ENCODE measurements around the gene RALGPS1. TPM values are rescaled to one million over a fixed set of nuclear protein-coding genes. Genes with fewer than 3 reads are reported as not detected.

The RALGPS1 gene
- total RNA-seq, 1 experiment from 2014 or later, result 18.6 TPM

DNA sequence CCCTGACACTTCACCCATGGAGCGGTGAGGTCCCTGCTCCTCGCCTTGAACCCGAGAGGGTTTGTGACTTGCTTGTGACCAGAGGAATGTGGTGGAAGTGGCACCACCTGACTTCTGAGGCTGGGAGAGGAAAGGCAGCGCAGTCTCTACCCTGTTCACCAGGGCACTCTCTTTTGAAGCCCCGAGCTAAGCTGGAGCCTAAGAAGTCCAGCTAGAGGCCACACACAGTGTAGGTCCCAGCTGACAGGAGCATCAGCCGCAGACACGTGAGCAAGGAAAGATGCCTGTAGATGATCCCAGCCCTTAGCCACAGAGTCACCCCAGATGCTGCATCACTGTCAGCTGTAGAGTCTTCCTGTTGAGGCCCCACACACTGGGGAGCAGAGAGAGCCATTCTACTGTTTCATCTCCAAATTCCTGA, 209.5 kb downstream of the RALGPS1 start:
- no peak overlapping the region for H3K14ac ChIP-seq (ENCODE audit: insufficient read depth, low read length)
- H3K9me3 ChIP-seq (ENCODE audit: control insufficient read depth, low read depth, low read length), result no peaks in the 10 kb centered on the region
- H3K4me1 Mint-ChIP-seq, result peaks cover 26% of the 10 kb centered on the region in 2 experiments

More for the DNA sequence above, 209.5 kb downstream of the RALGPS1 start:
- no peak overlapping the region for H2AFZ ChIP-seq (ENCODE audit: low read length)
- H3K79me2 ChIP-seq (ENCODE audit: insufficient read depth, low read length), result no peaks in the 10 kb centered on the region
- peaks cover 0 to 10% (median 0%) of the 10 kb centered on the region in 3 experiments; a peak in 3 of 7 replicates for H3K36me3 Mint-ChIP-seq (ENCODE audit: insufficient read depth in 1 of 3, low read depth in 3 of 3)
- H3K18ac ChIP-seq (ENCODE audit: insufficient read length, low read depth, low read length), result no peak overlapping the region
- no peak overlapping the region for H3K23ac ChIP-seq (ENCODE audit: insufficient read length, low read depth, low read length)
- no peak overlapping the region for H2BK120ac ChIP-seq (ENCODE audit: low read depth, low read length, poor library complexity, severe bottlenecking)
- H2BK5ac ChIP-seq (ENCODE audit: insufficient read length, low read length), result no peak overlapping the region
- H4K5ac ChIP-seq (ENCODE audit: insufficient read length, low read depth, low read length), result no peak overlapping the region
- peaks cover 11% of the 10 kb centered on the region for H3K27me3 Mint-ChIP-seq (ENCODE audit: low read depth)
- H3K9ac ChIP-seq (ENCODE audit: extremely low read depth, insufficient read length, low read length), result no peak overlapping the region
- no peak overlapping the region for H3K27ac ChIP-seq (ENCODE audit: insufficient read length, low read depth, low read length)
- no peaks in the 10 kb centered on the region for H4K20me1 ChIP-seq (ENCODE audit: control insufficient read depth, insufficient read depth, insufficient read length)
- H2BK12ac ChIP-seq (ENCODE audit: insufficient read length, low read depth, low read length), result no peak overlapping the region
- no peak overlapping the region for H2BK15ac ChIP-seq (ENCODE audit: low read depth, low read length)
- no peak overlapping the region for H4K91ac ChIP-seq (ENCODE audit: insufficient read length, low read depth, low read length)
- no peak overlapping the region for H3K4me2 ChIP-seq (ENCODE audit: insufficient read depth, insufficient read length, low read length)
- H3K79me1 ChIP-seq (ENCODE audit: insufficient read depth, low read depth, low read length, poor library complexity, severe bottlenecking), result no peaks in the 10 kb centered on the region
- H3T11ph ChIP-seq (ENCODE audit: low read length), result no peak overlapping the region
- no peaks in the 10 kb centered on the region; a peak in 2 of 5 replicates for H3K9me3 Mint-ChIP-seq
- no peak overlapping the region for H3K4me3 Mint-ChIP-seq
- no peak overlapping the region for H3K56ac ChIP-seq (ENCODE audit: insufficient read length, low read depth, low read length)
- no peaks in the 10 kb centered on the region for H3K27me3 ChIP-seq (ENCODE audit: insufficient read depth, low read length)
- no peak overlapping the region for H3K27ac Mint-ChIP-seq
- peak overlapping the region; percentile 44 for H2AK5ac ChIP-seq (ENCODE audit: insufficient read length, low read length)
- WGBS (ENCODE audit: extremely low coverage, insufficient read length, low lambda C conversion rate), result no CpG with 5 or more reads among the region's 7 CpGs
- no peak overlapping the region for H4K8ac ChIP-seq (replicated peaks; ENCODE audit: insufficient read length, low read depth, low read length)
- peaks cover 10% of the 10 kb centered on the region for H3K23me2 ChIP-seq (ENCODE audit: insufficient read length, low read depth, low read length, poor library complexity, severe bottlenecking)
- no peaks in the 10 kb centered on the region for H3K4me1 ChIP-seq (ENCODE audit: insufficient read depth, low read length)
- no peak overlapping the region for H3K4ac ChIP-seq (ENCODE audit: low read depth, low read length)
- TF ChIP-seq, protein P1, sequence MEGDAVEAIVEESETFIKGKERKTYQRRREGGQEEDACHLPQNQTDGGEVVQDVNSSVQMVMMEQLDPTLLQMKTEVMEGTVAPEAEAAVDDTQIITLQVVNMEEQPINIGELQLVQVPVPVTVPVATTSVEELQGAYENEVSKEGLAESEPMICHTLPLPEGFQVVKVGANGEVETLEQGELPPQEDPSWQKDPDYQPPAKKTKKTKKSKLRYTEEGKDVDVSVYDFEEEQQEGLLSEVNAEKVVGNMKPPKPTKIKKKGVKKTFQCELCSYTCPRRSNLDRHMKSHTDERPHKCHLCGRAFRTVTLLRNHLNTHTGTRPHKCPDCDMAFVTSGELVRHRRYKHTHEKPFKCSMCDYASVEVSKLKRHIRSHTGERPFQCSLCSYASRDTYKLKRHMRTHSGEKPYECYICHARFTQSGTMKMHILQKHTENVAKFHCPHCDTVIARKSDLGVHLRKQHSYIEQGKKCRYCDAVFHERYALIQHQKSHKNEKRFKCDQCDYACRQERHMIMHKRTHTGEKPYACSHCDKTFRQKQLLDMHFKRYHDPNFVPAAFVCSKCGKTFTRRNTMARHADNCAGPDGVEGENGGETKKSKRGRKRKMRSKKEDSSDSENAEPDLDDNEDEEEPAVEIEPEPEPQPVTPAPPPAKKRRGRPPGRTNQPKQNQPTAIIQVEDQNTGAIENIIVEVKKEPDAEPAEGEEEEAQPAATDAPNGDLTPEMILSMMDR (conservative IDR thresholded peaks at IDR 0.05), result no peak
- no peak overlapping the region for H2BK20ac ChIP-seq (ENCODE audit: low read depth, low read length, poor library complexity, severe bottlenecking)
- no peak for DNase-seq

All from H9 (cell line).